SW 1271 (cell line): ENCODE measurements around the gene EPPIN.
A peak's percentile ranks its signal among the peaks of the same experiment; 100 is the strongest.
"Not testable (repeated sequence)": the region's sequence is repeated elsewhere in the genome, so short reads cannot be mapped to it uniquely, and the experiment has no call there.

Experiments used
- DNase-seq, 2 experiments: peaks; one replicate each; lab custom pipeline; 2025; lab: John Stamatoyannopoulos, UW

The EPPIN gene

GRCh38 chr20:45547206-45547770 lies at the start of gene EPPIN:
EPPIN (minus strand) TSS chr20:45547401; CDS start chr20:45547357, 44 bp downstream.
- DNase-seq: no peak

- no peak for DNase-seq
Measured at GRCh38 chr20:45595235-45595634, 48.0 kb upstream of the EPPIN start.

GRCh38 chr20:45593498-45593897 lies 46.3 kb upstream of the EPPIN start:
- DNase-seq: no peak

- peak; percentile 20 to 71 for DNase-seq
Measured at GRCh38 chr20:45592574-45593189, 45.5 kb upstream of the EPPIN start.

GRCh38 chr20:45589725-45590124 lies 42.5 kb upstream of the EPPIN start:
- DNase-seq: no peak

- no peak for DNase-seq
Measured at GRCh38 chr20:45588800-45589199, 41.6 kb upstream of the EPPIN start.

GRCh38 chr20:45585986-45586385 lies 38.8 kb upstream of the EPPIN start:
- not testable (repeated sequence) for DNase-seq

GRCh38 chr20:45584294-45584693 lies 37.1 kb upstream of the EPPIN start:
- DNase-seq: not testable (repeated sequence)

- no peak for DNase-seq
Measured at GRCh38 chr20:45583502-45583901, 36.3 kb upstream of the EPPIN start.

GRCh38 chr20:45581702-45582101 lies 34.5 kb upstream of the EPPIN start:
- DNase-seq: no peak

- no peak for DNase-seq
Measured at GRCh38 chr20:45579184-45579583, 32.0 kb upstream of the EPPIN start, which contains the start of gene WFDC8. WFDC8 (minus strand) TSS chr20:45579284; CDS start chr20:45579247, 37 bp downstream.

GRCh38 chr20:45578231-45578630 lies 31.0 kb upstream of the EPPIN start:
- DNase-seq: no peak

GRCh38 chr20:45576995-45577394 lies 29.8 kb upstream of the EPPIN start:
- no peak for DNase-seq

- no peak for DNase-seq
Measured at GRCh38 chr20:45575931-45576330, 28.7 kb upstream of the EPPIN start.

- not testable (repeated sequence) for DNase-seq
Measured at GRCh38 chr20:45569650-45570049, 22.4 kb upstream of the EPPIN start.

GRCh38 chr20:45564760-45565276 lies 17.6 kb upstream of the EPPIN start:
- no peak for DNase-seq

- DNase-seq: no peak
Measured at GRCh38 chr20:45555198-45555597, 8.0 kb upstream of the EPPIN start.

GRCh38 chr20:45552456-45552855 lies 5.3 kb upstream of the EPPIN start:
- DNase-seq: no peak

- no peak for DNase-seq
Measured at GRCh38 chr20:45550765-45551164, 3.6 kb upstream of the EPPIN start.

GRCh38 chr20:45548410-45548809 lies 1.2 kb upstream of the EPPIN start:
- DNase-seq: no peak

GRCh38 chr20:45545754-45546453 lies 1.3 kb downstream of the EPPIN start:
- peak in 1 of 2 experiments; percentile 22 for DNase-seq

GRCh38 chr20:45545351-45545750 lies 1.9 kb downstream of the EPPIN start:
- DNase-seq: no peak

GRCh38 chr20:45539382-45539781 lies 7.8 kb downstream of the EPPIN start, which contains the start of gene WFDC6:
WFDC6 (minus strand) TSS chr20:45539482; CDS start chr20:45539407, 75 bp downstream.
- DNase-seq: no peak
